HUES64 (cell line): ENCODE results near the gene HNRNPAB.

ENCODE experiments used
- H3K27ac ChIP-seq: 2 replicates; pipeline ENCODE4 v1.7.0; 2013; ENCODE audit warnings: low read depth, low read length, inconsistent platforms
- H3K27me3 ChIP-seq: 2 replicates; pipeline ENCODE4 v1.6.1; 2013; ENCODE audit warnings: mild to moderate bottlenecking, low read length; ENCODE audit not compliant: insufficient read depth
- H3K36me3 ChIP-seq: 2 replicates; pipeline ENCODE4 v1.6.1; 2013; ENCODE audit warnings: mild to moderate bottlenecking, low read length; ENCODE audit not compliant: insufficient read depth
- H3K4me1 ChIP-seq: 2 replicates; pipeline ENCODE4 v1.6.1; 2013; ENCODE audit warnings: mild to moderate bottlenecking, low read length, moderate library complexity; ENCODE audit not compliant: insufficient read depth
- H3K4me3 ChIP-seq: 2 replicates; pipeline ENCODE4 v1.5.1; 2013; ENCODE audit warnings: mild to moderate bottlenecking, low read length, moderate library complexity
- H3K9ac ChIP-seq: 2 replicates; pipeline ENCODE4 v1.6.1; 2013; ENCODE audit warnings: mild to moderate bottlenecking, low read depth, low read length
- H3K9me3 ChIP-seq: 2 replicates; pipeline ENCODE4 v1.6.1; 2013; ENCODE audit warnings: low read depth, low read length; ENCODE audit not compliant: insufficient read depth
- WGBS: fragments of 150-250, 120-280 bp; methylation state at CpG from one replicate; pipeline ENCODE4 v1.1.7; 2013; ENCODE audit warnings: missing lambda C conversion rate; 5-methylcytosine and 5-hydroxymethylcytosine counted together

Gene HNRNPAB

GRCh38 chr5:178213003-178213461 lies 8.7 kb downstream of the HNRNPAB start:
- no peaks in the 10 kb centered on the region for H3K9me3 ChIP-seq
- peaks cover 90% of the 10 kb centered on the region for H3K36me3 ChIP-seq
- H3K27me3 ChIP-seq, result no peaks in the 10 kb centered on the region
- no peak overlapping the region for H3K9ac ChIP-seq
- WGBS, result 67% methylated on average over 4 of the region's 4 CpGs
- no peaks in the 10 kb centered on the region; the same call in 1 of the 2 replicates for H3K4me1 ChIP-seq
- peak overlapping the region; percentile 9; the same call in 1 of the 2 replicates for H3K27ac ChIP-seq
- H3K4me3 ChIP-seq, result no peak overlapping the region

DNA sequence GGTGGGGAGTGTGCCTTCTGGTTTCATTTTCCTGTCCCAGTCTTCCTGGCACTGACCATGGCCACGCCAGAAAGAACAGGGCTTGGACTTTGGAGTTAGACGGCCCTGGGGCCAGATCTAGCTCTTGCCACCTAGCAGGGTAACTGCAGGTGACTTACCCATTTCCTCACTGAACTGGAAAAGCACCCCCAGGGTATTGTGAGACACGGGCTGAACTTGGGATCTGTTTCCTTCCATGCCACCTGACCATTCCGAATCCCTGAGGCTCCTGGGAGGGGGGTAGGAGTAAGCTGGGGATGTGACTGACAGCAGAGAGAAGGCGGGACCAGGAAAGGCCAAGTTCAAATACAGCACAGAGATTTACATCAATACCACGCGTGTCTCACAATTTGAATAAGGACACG lies 9.4 kb downstream of the HNRNPAB start:
- no peak overlapping the region for H3K4me3 ChIP-seq
- no peaks in the 10 kb centered on the region for H3K9me3 ChIP-seq
- no peak overlapping the region for H3K27ac ChIP-seq
- no peaks in the 10 kb centered on the region; the same call in 1 of the 2 replicates for H3K4me1 ChIP-seq
- WGBS, result 87% methylated on average over 8 of the region's 8 CpGs
- H3K27me3 ChIP-seq, result no peaks in the 10 kb centered on the region
- no peak overlapping the region for H3K9ac ChIP-seq
- H3K36me3 ChIP-seq, result peaks cover 90% of the 10 kb centered on the region

DNA sequence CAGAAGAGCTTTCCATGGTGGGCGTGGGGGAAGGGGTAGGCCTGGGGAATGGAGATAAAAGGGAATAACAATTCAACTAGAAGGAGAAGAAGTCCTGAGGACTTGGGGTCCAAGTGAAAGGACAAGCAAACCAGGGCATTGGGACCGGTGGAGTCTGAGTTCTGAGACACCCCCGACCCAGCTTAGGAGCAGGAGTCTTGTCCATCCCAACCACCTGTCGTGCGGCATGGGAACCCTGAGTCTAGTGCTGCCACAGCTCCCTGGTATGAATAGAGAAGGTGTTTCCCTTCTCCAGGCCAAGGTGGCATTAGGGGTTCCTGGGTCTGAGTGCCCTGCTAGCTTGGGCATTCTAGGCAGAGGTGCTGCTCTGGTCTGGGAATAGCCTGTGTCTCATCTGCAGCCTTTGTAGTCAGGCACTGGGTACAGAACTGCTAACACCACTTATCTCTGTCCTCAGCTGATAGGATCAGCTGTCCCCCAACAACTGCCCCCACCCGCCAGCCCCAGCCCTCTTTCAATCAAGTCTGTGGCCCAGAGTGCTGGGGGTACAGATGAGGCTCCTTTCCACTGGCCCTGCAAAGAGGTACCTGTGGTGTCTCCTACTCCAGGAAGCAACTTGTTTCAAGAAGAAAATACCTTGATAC lies 9.9 kb downstream of the HNRNPAB start:
- no peak overlapping the region for H3K27ac ChIP-seq
- H3K36me3 ChIP-seq, result peaks cover 90% of the 10 kb centered on the region
- no peak overlapping the region for H3K4me3 ChIP-seq
- H3K9ac ChIP-seq, result no peak overlapping the region
- 94% methylated on average over 6 of the region's 6 CpGs for WGBS
- no peaks in the 10 kb centered on the region for H3K27me3 ChIP-seq
- H3K4me1 ChIP-seq, result no peaks in the 10 kb centered on the region; the same call in 1 of the 2 replicates
- no peaks in the 10 kb centered on the region for H3K9me3 ChIP-seq

- peaks cover 80% of the 10 kb centered on the region for H3K36me3 ChIP-seq
- no peak overlapping the region for H3K9ac ChIP-seq
- 86% methylated on average over 12 of the region's 13 CpGs for WGBS
- no peak overlapping the region for H3K27ac ChIP-seq
- H3K9me3 ChIP-seq, result no peaks in the 10 kb centered on the region
- H3K4me3 ChIP-seq, result no peak overlapping the region
- H3K27me3 ChIP-seq, result no peaks in the 10 kb centered on the region
- no peaks in the 10 kb centered on the region; the same call in 1 of the 2 replicates for H3K4me1 ChIP-seq
These were observed 11.1 kb downstream of the HNRNPAB start for GRCh38 chr5:178215280-178216002.

GRCh38 chr5:178216088-178216534 lies 11.8 kb downstream of the HNRNPAB start:
- WGBS, result 92% methylated on average over 5 of the region's 5 CpGs
- peaks cover 80% of the 10 kb centered on the region for H3K36me3 ChIP-seq

DNA sequence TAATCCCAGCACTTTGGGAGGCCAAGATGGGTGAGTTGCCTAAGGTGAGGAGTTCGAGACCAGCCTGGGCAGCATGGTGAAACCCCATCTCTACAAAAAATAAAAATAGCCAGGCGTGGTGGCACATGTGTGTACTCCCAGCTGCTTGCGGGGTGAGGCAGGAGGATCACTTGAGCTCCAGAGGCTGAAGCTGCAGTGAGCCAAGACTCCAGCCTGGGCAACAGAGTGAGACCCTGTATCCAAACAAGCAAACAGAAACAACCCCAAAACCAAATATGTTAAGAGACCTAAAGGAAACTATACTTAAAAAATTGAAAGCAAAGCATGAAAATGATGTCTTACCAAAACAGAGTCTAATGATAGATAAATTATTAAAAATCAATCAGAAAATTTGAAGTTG lies 12.4 kb downstream of the HNRNPAB start:
- Histone ChIP-seq H3K4me3 (no peak overlapping the region), H3K4me1 (no peaks in the 10 kb centered on the region; the same call in 1 of the 2 replicates), H3K27me3 (no peaks in the 10 kb centered on the region), H3K27ac (no peak overlapping the region), H3K9ac (no peak overlapping the region), H3K9me3 (no peaks in the 10 kb centered on the region), H3K36me3 (peaks cover 80% of the 10 kb centered on the region)
- 97% methylated on average over 3 of the region's 3 CpGs for WGBS

More at GRCh38 chr5:178216088-178216534, 11.8 kb downstream of the HNRNPAB start:
- Histone ChIP-seq H3K9me3 (no peaks in the 10 kb centered on the region), H3K4me1 (no peaks in the 10 kb centered on the region; the same call in 1 of the 2 replicates), H3K4me3 (no peak overlapping the region), H3K9ac (no peak overlapping the region), H3K27me3 (no peaks in the 10 kb centered on the region), H3K27ac (no peak overlapping the region)

DNA sequence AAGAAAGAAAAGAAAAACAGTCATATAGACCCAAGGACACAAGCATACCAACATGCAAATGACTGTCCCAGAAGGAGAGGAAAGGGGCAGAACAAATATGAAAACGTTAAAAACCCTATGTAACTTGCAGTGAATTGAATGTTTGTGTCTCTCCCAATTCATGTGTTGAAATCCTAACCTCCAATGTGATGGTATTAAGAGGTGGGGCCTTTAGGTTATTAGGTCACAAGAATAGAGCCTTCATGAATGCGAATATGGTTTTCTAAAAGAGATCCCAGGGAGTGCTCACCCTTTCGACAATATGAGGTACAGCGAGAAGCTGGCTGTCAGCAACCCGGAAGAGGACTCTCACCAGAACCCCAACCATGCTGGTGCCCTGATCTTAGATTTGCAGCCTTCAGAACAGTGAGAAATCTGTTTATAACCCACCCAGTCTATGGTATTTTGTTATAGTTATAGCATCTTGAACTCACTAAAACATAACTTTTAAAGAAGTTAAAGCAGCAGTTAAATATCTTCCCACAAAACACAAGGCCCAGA lies 14.0 kb downstream of the HNRNPAB start:
- Histone ChIP-seq H3K4me3 (no peak overlapping the region), H3K27me3 (no peaks in the 10 kb centered on the region), H3K9me3 (no peaks in the 10 kb centered on the region), H3K9ac (no peak overlapping the region), H3K27ac (peak overlapping the region; percentile 13; the same call in 1 of the 2 replicates), H3K36me3 (peaks cover 72% of the 10 kb centered on the region), H3K4me1 (peaks cover 3% of the 10 kb centered on the region)
- 84% methylated on average over 5 of the region's 5 CpGs for WGBS

DNA sequence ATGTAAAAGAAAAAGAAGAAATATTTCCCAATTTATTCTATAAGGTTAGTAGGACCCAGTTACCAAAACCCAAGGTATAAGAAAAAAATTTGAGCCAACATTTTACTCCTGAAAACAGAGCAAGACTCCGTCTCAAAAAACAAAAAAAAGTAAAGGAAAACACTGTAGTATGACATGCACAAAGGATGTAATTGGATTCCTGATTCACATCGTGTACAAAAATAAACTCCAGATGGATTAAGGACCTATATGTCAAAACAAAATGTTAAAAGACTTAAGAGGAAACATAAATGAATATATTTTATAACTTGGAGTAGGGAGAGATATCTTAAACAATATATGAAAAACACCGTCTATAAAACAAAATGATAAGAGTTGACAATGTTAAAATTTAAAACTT lies 14.5 kb downstream of the HNRNPAB start:
- H3K27ac ChIP-seq, result no peak overlapping the region
- H3K36me3 ChIP-seq, result peaks cover 66% of the 10 kb centered on the region
- H3K9ac ChIP-seq, result no peak overlapping the region
- no peaks in the 10 kb centered on the region for H3K9me3 ChIP-seq
- WGBS, result 100% methylated on average over 1 of the region's 3 CpGs
- H3K4me1 ChIP-seq, result peaks cover 8% of the 10 kb centered on the region
- H3K27me3 ChIP-seq, result no peaks in the 10 kb centered on the region
- H3K4me3 ChIP-seq, result no peak overlapping the region

DNA sequence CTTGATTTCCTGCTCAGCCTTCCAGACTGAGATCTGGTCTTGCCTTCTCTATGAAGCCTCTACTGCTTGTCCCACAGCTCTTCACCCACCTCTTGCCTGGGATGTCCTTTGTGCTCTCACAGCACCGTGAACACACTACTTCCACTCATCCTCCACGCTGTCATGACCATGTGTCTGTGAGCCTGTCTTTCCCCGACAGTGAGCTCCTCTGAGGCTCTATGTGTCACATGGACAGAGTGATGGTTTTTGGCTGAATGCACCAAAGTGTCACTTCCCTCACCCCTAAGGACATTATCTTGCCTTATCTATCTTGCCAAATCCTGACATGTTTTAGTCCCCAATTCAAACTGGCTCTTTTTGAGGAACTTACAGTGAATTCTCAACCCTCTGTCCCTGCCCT lies 16.9 kb downstream of the HNRNPAB start:
- H3K27me3 ChIP-seq, result no peaks in the 10 kb centered on the region
- H3K9me3 ChIP-seq, result no peaks in the 10 kb centered on the region
- no peak overlapping the region for H3K27ac ChIP-seq
- 93% methylated on average over 3 of the region's 3 CpGs for WGBS
- H3K36me3 ChIP-seq, result peaks cover 46% of the 10 kb centered on the region
- H3K4me3 ChIP-seq, result no peak overlapping the region
- H3K9ac ChIP-seq, result no peak overlapping the region
- peaks cover 14% of the 10 kb centered on the region for H3K4me1 ChIP-seq

- Histone ChIP-seq H3K9ac (no peak overlapping the region), H3K4me3 (no peak overlapping the region), H3K27me3 (no peaks in the 10 kb centered on the region), H3K9me3 (no peaks in the 10 kb centered on the region), H3K36me3 (peaks cover 44% of the 10 kb centered on the region), H3K27ac (no peak overlapping the region), H3K4me1 (peaks cover 14% of the 10 kb centered on the region)
- 95% methylated on average over 4 of the region's 5 CpGs for WGBS
These were observed 17.5 kb downstream of the HNRNPAB start for GRCh38 chr5:178221853-178222252.

GRCh38 chr5:178222292-178222691 lies 18.0 kb downstream of the HNRNPAB start:
- Histone ChIP-seq H3K4me1 (peaks cover 14% of the 10 kb centered on the region), H3K36me3 (peaks cover 45% of the 10 kb centered on the region), H3K9me3 (no peaks in the 10 kb centered on the region), H3K9ac (no peak overlapping the region), H3K4me3 (no peak overlapping the region), H3K27me3 (no peaks in the 10 kb centered on the region), H3K27ac (no peak overlapping the region)
- WGBS, result 96% methylated on average over 15 of the region's 15 CpGs
